RWPE2 (cell line): ENCODE data around the gene ABL2.

Source experiments
- ATAC-seq: fragments of 200-7000 bp; cut with Tn5 transposase; 3 replicates; pipeline ENCODE4 v1.9.1; 2021; ENCODE audit warnings: low read depth
- DNase-seq: peaks from one replicate; pipeline ENCODE4 v3.0.0-alpha.2; 2020; ENCODE audit warnings: low spot score
- H3K27ac ChIP-seq: fragments of 450-650 bp; 2 replicates; pipeline ENCODE4 v1.5.1; 2017; ENCODE audit warnings: mild to moderate bottlenecking; ENCODE audit not compliant: poor library complexity, severe bottlenecking
- H3K27me3 ChIP-seq: fragments of 250-450 bp; sonication (Bioruptor Pico); 2 replicates; pipeline ENCODE4 v1.5.1; 2021; ENCODE audit warnings: mild to moderate bottlenecking, moderate library complexity; ENCODE audit not compliant: insufficient read depth, poor library complexity, severe bottlenecking
- H3K36me3 ChIP-seq: fragments of 250-450 bp; sonication (Bioruptor Pico); 2 replicates; pipeline ENCODE4 v1.5.1; 2020; ENCODE audit warnings: low read depth, mild to moderate bottlenecking, moderate library complexity
- H3K4me1 ChIP-seq: fragments of 250-450 bp; sonication (Bioruptor Pico); 2 replicates; pipeline ENCODE4 v1.5.1; 2021; ENCODE audit warnings: mild to moderate bottlenecking, moderate library complexity; ENCODE audit not compliant: insufficient read depth, poor library complexity, severe bottlenecking
- H3K4me3 ChIP-seq: fragments of 250-450 bp; sonication (Bioruptor Pico); 2 replicates; pipeline ENCODE4 v1.5.1; 2021; ENCODE audit warnings: mild to moderate bottlenecking, moderate library complexity; ENCODE audit not compliant: severe bottlenecking
- H3K9me3 ChIP-seq: fragments of 250-450 bp; sonication (Bioruptor Pico); 2 replicates; pipeline ENCODE4 v1.5.1; 2021; ENCODE audit warnings: mild to moderate bottlenecking, moderate library complexity; ENCODE audit not compliant: severe bottlenecking
- CTCF ChIP-seq: fragments of 450-650 bp; IDR thresholded peaks from one replicate; pipeline ENCODE4 v1.5.1; 2017; ENCODE audit warnings: mild to moderate bottlenecking, moderate library complexity; ENCODE audit not compliant: poor library complexity, severe bottlenecking

The ABL2 gene

GRCh38 chr1:179128520-179128919, 101.0 kb downstream of the ABL2 start:
- no peak for ATAC-seq
- peak overlapping the region; percentile 75 for H3K27ac ChIP-seq

GRCh38 chr1:179127163-179127895, 102.1 kb downstream of the ABL2 start:
- peak overlapping the region; percentile 75 for H3K27ac ChIP-seq
- H3K27me3 ChIP-seq: no peaks in the 10 kb centered on the region
- H3K9me3 ChIP-seq: no peaks in the 10 kb centered on the region
- peaks cover 97% of the 10 kb centered on the region for H3K36me3 ChIP-seq
- peaks cover 56% of the 10 kb centered on the region for H3K4me1 ChIP-seq
- TF ChIP-seq CTCF: no peak
- DNase-seq (no peak), ATAC-seq (no peak)
- H3K4me3 ChIP-seq: no peak overlapping the region

More at GRCh38 chr1:179128520-179128919, 101.0 kb downstream of the ABL2 start:
- Histone ChIP-seq H3K27me3 (no peaks in the 10 kb centered on the region), H3K4me3 (no peak overlapping the region), H3K9me3 (no peaks in the 10 kb centered on the region), H3K4me1 (peaks cover 56% of the 10 kb centered on the region), H3K36me3 (peaks cover 92% of the 10 kb centered on the region)
- DNase-seq: no peak
- no peak for TF ChIP-seq CTCF

GRCh38 chr1:179126338-179127060, 103.0 kb downstream of the ABL2 start:
- Histone ChIP-seq H3K4me1 (peaks cover 56% of the 10 kb centered on the region), H3K4me3 (no peak overlapping the region), H3K9me3 (no peaks in the 10 kb centered on the region), H3K36me3 (peaks cover 95% of the 10 kb centered on the region), H3K27ac (peak overlapping the region; percentile 75), H3K27me3 (no peaks in the 10 kb centered on the region)
- DNase-seq (no peak), ATAC-seq (no peak)
- TF ChIP-seq CTCF: no peak

GRCh38 chr1:179124873-179125272, 104.6 kb downstream of the ABL2 start:
- TF ChIP-seq CTCF: no peak
- no peak overlapping the region for H3K4me3 ChIP-seq
- H3K4me1 ChIP-seq: peaks cover 49% of the 10 kb centered on the region
- H3K36me3 ChIP-seq: peaks cover 95% of the 10 kb centered on the region
- peak; percentile 78 for ATAC-seq
- DNase-seq: no peak
- H3K9me3 ChIP-seq: no peaks in the 10 kb centered on the region
- no peaks in the 10 kb centered on the region for H3K27me3 ChIP-seq
- peak overlapping the region; percentile 75 for H3K27ac ChIP-seq
